Mesendoderm (in vitro differentiated cells): ENCODE results near the gene TUBA3D.
"Not testable (repeated sequence)": the region's sequence is repeated elsewhere in the genome, so short reads cannot be mapped to it uniquely, and the experiment has no call there.

Source experiments
- DNase-seq: peaks from one replicate; pipeline ENCODE4 v3.0.0; 2013
- H2AK5ac ChIP-seq: 2 replicates; pipeline ENCODE4 v1.6.1; 2013; ENCODE audit warnings: low read length, inconsistent platforms
- H2BK120ac ChIP-seq: 2 replicates; pipeline ENCODE4 v1.6.1; 2013; ENCODE audit warnings: low read depth, mild to moderate bottlenecking, low read length, moderate library complexity, mixed read lengths
- H2BK15ac ChIP-seq: replicated peaks from 2 replicates; pipeline ENCODE4 v1.6.1; 2013; ENCODE audit warnings: low read depth, mild to moderate bottlenecking, moderate library complexity
- H2BK5ac ChIP-seq: 2 replicates; pipeline ENCODE4 v1.6.1; 2013; ENCODE audit warnings: low read length, inconsistent platforms
- H3K18ac ChIP-seq: 2 replicates; pipeline ENCODE4 v1.6.1; 2013; ENCODE audit warnings: mild to moderate bottlenecking, low read length, mixed read lengths
- H3K23ac ChIP-seq: one replicate; pipeline ENCODE4 v1.6.1; 2013; ENCODE audit warnings: low read length
- H3K27ac ChIP-seq: 2 replicates; pipeline ENCODE4 v1.5.1; 2013; ENCODE audit warnings: low read depth, mild to moderate bottlenecking, inconsistent platforms, low read length, moderate library complexity
- H3K27me3 ChIP-seq: 2 replicates; pipeline ENCODE4 v1.6.1; 2013; ENCODE audit warnings: low read length, control low read depth, mild to moderate bottlenecking, inconsistent platforms; ENCODE audit not compliant: insufficient read depth, poor library complexity
- H3K36me3 ChIP-seq: 2 replicates; pipeline ENCODE4 v1.6.1; 2013; ENCODE audit warnings: low read length, inconsistent platforms; ENCODE audit not compliant: control insufficient read depth, insufficient read depth
- H3K4ac ChIP-seq: one replicate; pipeline ENCODE4 v1.6.1; 2013; ENCODE audit warnings: low read depth, mild to moderate bottlenecking, low read length, moderate library complexity
- H3K4me1 ChIP-seq: 2 replicates; pipeline ENCODE4 v1.6.1; 2013; ENCODE audit warnings: low read depth, low read length, inconsistent platforms; ENCODE audit not compliant: control insufficient read depth
- H3K4me2 ChIP-seq: 2 replicates; pipeline ENCODE4 v1.6.1; 2013; ENCODE audit warnings: low read length
- H3K4me3 ChIP-seq: 2 replicates; pipeline ENCODE4 v1.5.1; 2013; ENCODE audit warnings: mild to moderate bottlenecking, low read length
- H3K56ac ChIP-seq: one replicate; pipeline ENCODE4 v1.6.1; 2013; ENCODE audit warnings: low read length
- H3K79me1 ChIP-seq: 2 replicates; pipeline ENCODE4 v1.6.1; 2013; ENCODE audit warnings: low read length, inconsistent platforms
- H3K79me2 ChIP-seq: 2 replicates; pipeline ENCODE4 v1.6.1; 2013; ENCODE audit warnings: mild to moderate bottlenecking, low read length; ENCODE audit not compliant: control insufficient read depth, insufficient read depth
- H3K9ac ChIP-seq: 2 replicates; pipeline ENCODE4 v1.6.1; 2013; ENCODE audit warnings: low read length, inconsistent platforms
- H4K5ac ChIP-seq: one replicate; pipeline ENCODE4 v1.6.1; 2013; ENCODE audit warnings: low read length
- H4K8ac ChIP-seq: one replicate; pipeline ENCODE4 v1.6.1; 2013; ENCODE audit warnings: low read depth, mild to moderate bottlenecking, control low read depth, low read length, moderate library complexity
- WGBS: extraction: QIAGEN DNeasy Blood & Tissue Kit; methylation state at CpG from one replicate; pipeline ENCODE4 v1.1.7; 2013; ENCODE audit warnings: low lambda C conversion rate, missing lambda C conversion rate; ENCODE audit not compliant: insufficient coverage; ENCODE audit errors: extremely low coverage; 5-methylcytosine and 5-hydroxymethylcytosine counted together

TUBA3D gene

DNA sequence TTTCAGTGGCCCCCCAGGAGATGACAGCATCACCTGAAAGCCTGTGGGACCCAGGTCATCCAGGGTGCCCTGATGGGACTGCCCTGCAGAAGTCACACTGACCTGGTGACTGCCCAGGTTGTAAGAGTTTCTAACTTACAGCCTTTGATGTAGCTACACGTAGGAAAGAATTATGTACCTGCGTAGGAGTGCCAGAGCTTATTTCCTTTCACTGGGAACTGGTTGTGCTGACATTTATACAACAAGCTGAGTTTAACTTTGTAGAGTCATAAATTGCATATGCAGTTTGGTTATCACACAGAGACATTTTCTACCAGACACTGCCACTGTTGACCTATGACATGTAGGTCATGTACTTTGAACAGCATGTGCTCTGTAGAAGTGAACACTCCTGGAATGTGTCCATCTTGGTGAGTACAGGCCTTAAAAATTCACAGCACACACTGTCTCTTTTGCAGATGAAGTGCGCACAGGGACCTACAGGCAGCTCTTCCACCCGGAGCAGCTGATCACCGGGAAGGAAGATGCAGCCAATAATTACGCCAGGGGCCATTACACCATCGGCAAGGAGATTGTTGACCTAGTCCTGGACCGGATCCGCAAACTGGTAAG lies 3.0 kb downstream of the TUBA3D start:
- H3K56ac ChIP-seq, result not testable (repeated sequence)
- WGBS, result no CpG with 5 or more reads among the region's 9 CpGs

DNA sequence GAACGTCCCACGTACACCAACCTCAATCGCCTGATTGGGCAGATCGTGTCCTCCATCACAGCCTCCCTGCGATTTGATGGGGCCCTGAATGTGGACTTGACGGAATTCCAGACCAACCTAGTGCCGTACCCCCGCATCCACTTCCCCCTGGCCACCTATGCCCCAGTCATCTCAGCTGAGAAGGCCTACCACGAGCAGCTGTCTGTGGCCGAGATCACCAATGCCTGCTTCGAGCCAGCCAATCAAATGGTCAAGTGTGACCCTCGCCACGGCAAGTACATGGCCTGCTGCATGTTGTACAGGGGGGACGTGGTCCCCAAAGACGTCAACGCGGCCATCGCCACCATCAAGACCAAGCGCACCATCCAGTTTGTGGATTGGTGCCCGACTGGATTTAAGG lies 4.4 kb downstream of the TUBA3D start:
- not testable (repeated sequence) for DNase-seq, H3K56ac ChIP-seq, H3K79me2 ChIP-seq, H3K79me1 ChIP-seq, H3K4ac ChIP-seq, H3K9ac ChIP-seq, H2AK5ac ChIP-seq, H3K4me2 ChIP-seq, H3K27me3 ChIP-seq, H3K4me1 ChIP-seq, H3K23ac ChIP-seq, H3K18ac ChIP-seq, H3K4me3 ChIP-seq, H2BK5ac ChIP-seq, H2BK120ac ChIP-seq, H2BK15ac ChIP-seq, H3K36me3 ChIP-seq, H4K8ac ChIP-seq, H4K5ac ChIP-seq, H3K27ac ChIP-seq
- no CpG with 5 or more reads among the region's 20 CpGs for WGBS

More for the DNA sequence above, 3.0 kb downstream of the TUBA3D start:
- not testable (repeated sequence) for H3K27me3 ChIP-seq, H2BK5ac ChIP-seq, H3K4ac ChIP-seq, H3K27ac ChIP-seq, H3K23ac ChIP-seq, H3K79me1 ChIP-seq, H3K4me3 ChIP-seq, H3K79me2 ChIP-seq, H3K18ac ChIP-seq, H2BK120ac ChIP-seq, DNase-seq, H4K8ac ChIP-seq, H4K5ac ChIP-seq, H3K36me3 ChIP-seq, H3K4me1 ChIP-seq, H3K4me2 ChIP-seq, H2AK5ac ChIP-seq, H2BK15ac ChIP-seq, H3K9ac ChIP-seq

GRCh38 chr2:131482506-131483155 lies 6.7 kb downstream of the TUBA3D start:
- not testable (repeated sequence) for H4K8ac ChIP-seq, H2BK5ac ChIP-seq, H3K27ac ChIP-seq, H3K4ac ChIP-seq, H3K4me2 ChIP-seq, H3K27me3 ChIP-seq, H3K23ac ChIP-seq, H3K4me3 ChIP-seq, H3K79me2 ChIP-seq, H2BK120ac ChIP-seq, H3K56ac ChIP-seq, DNase-seq, H4K5ac ChIP-seq, H3K9ac ChIP-seq, H3K18ac ChIP-seq, H2BK15ac ChIP-seq, H3K36me3 ChIP-seq, H2AK5ac ChIP-seq, H3K4me1 ChIP-seq, H3K79me1 ChIP-seq
- no CpG with 5 or more reads among the region's 19 CpGs for WGBS

- not testable (repeated sequence) for H3K4ac ChIP-seq, H3K36me3 ChIP-seq, H3K18ac ChIP-seq, H3K23ac ChIP-seq, H3K4me3 ChIP-seq, H3K27ac ChIP-seq, H4K5ac ChIP-seq, H2BK120ac ChIP-seq, H3K4me2 ChIP-seq, H3K9ac ChIP-seq, H3K4me1 ChIP-seq, H3K27me3 ChIP-seq, H3K56ac ChIP-seq, DNase-seq, H4K8ac ChIP-seq, H2AK5ac ChIP-seq, H3K79me2 ChIP-seq, H2BK5ac ChIP-seq, H2BK15ac ChIP-seq, H3K79me1 ChIP-seq
- no CpG with 5 or more reads among the region's 24 CpGs for WGBS
Measured at GRCh38 chr2:131483981-131484820, 8.3 kb downstream of the TUBA3D start.

DNA sequence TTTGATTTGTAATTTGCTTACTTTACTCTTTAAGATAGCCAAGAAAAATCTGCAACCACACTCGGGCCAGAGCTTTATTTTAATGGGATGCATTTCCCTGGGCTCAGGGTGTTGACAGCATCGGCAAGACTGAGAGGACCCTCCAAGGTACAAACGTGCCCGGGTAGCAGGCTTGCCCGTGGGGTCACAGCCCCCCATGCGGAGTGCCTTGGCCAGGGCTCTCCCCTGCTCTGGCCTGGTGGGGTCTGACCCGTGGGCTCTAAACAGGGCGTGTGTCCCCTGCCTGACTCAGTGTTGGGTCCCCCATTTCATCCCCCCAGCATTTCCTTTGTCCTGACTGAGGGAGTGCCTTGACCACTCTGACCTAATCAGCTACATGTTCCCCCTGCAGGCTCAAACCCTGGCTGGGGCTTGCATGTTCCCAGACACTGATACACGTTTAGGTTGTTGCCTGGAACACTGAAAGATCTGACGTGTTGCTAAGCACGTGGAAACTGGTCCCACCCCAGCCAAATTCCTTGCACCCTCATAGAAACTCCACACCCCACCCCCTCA lies 9.1 kb downstream of the TUBA3D start:
- not testable (repeated sequence) for H3K4me1 ChIP-seq, H3K27me3 ChIP-seq, H3K79me2 ChIP-seq, H3K36me3 ChIP-seq, H3K56ac ChIP-seq, H3K27ac ChIP-seq, H2BK120ac ChIP-seq, H2AK5ac ChIP-seq, H3K23ac ChIP-seq, H3K79me1 ChIP-seq, DNase-seq, H3K4ac ChIP-seq, H4K5ac ChIP-seq, H4K8ac ChIP-seq, H2BK15ac ChIP-seq, H3K9ac ChIP-seq, H3K18ac ChIP-seq, H3K4me2 ChIP-seq, H2BK5ac ChIP-seq, H3K4me3 ChIP-seq
- no CpG with 5 or more reads among the region's 11 CpGs for WGBS
